GM21786 (cell line): Measurements from ENCODE around the gene MAP3K15.
A peak's percentile ranks its signal among the peaks of the same experiment; 100 is the strongest.

ENCODE experiments used
- ATAC-seq: cut with Tn5 transposase; IDR thresholded peaks from one replicate; pipeline ENCODE4 v1.9.1; 2021; ENCODE audit not compliant: unreplicated experiment

Gene MAP3K15

DNA sequence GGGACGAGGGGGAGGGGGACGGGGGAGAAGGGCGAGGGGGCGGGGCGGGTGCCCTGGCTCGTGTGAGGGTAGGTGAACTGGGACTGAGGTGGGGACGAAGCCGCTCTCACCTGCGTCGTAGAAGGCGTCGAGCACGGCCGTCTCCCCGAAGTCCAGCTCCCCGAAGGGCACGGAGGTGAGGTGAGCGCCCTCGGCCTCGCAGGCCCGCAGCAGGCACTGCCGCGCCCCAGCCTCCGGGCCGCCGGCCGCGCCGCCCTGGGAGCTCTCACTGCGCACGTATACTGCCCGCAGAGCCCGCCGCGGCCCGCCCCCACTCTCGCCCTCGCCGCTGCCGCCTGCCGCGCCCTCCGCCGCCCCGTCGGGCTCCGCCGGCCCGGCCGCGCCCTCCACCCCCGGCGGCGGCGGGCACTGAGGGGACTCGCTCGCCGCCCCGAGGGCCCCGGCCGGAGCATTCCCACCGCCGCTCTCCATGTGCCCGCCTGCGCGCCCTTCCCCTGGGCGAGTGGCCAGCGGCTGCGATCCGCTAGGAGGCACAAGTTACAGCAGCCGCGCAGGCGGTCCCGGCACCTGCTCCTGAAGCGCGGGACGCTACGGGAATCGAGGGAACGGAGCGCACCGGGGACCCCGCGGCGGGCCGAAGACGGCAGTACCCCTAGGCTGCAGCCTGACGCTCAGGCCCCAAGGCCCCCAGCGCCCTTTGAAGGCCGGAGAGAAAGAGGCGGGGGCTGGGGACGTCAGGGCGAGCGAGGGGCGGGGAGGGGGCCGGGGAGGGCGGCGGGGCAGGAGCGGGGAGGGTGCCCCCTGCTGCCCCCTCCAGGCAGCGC lies at the start of gene MAP3K15:
TSS of gene MAP3K15 (minus strand) at position 718 of the 824 bp plus-strand sequence. CDS start at position 471, 247 bp downstream.
- no peak for ATAC-seq

- ATAC-seq = no peak
Observed at GRCh38 chrX:19564606-19565005, 49.3 kb upstream of the MAP3K15 start.

GRCh38 chrX:19563746-19564145 lies 48.4 kb upstream of the MAP3K15 start:
- peak; percentile 41 for ATAC-seq

DNA sequence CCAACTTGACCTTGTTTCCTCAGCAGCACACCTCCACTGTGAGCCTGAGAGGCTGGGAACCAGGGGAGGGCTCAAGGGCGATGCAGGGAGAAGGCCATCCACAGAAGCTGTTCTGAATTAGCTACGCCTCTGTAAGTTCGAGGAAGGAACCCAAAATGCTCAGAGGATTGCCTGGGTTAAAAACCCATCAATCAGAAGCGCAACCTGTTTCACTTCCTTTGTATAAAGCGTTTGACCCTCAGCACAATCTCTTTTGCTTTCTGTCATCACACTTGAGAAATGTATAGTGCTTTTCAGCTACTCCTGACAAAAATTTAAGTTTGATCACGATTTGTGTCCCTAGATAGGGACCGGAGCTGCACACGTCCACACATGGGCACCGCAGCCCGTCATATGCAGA lies 48.0 kb upstream of the MAP3K15 start:
- ATAC-seq = peak; percentile 52

DNA sequence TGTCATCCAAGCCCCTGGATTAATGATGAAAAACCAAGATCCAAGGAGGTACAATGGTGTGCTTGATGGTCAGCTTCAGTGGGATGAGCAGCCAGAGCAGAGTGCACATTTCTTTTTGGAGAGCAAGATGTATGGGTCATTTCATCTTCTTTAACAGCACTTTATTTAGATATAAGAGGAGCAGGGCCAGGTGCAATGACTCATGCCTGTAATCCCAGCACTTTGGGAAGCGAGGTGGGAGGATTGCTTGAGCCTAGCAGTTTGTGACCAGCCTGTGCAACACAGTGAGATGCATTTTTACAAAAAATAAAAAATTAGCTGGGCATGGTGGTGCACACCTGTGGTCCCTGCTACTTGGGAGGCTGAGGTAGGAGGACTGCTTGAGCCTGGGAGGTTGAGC lies 45.3 kb upstream of the MAP3K15 start:
- no peak for ATAC-seq

- ATAC-seq = no peak
Observed at GRCh38 chrX:19557822-19558221, 42.5 kb upstream of the MAP3K15 start.

- no peak for ATAC-seq
Observed at GRCh38 chrX:19556202-19556601, 40.9 kb upstream of the MAP3K15 start.

DNA sequence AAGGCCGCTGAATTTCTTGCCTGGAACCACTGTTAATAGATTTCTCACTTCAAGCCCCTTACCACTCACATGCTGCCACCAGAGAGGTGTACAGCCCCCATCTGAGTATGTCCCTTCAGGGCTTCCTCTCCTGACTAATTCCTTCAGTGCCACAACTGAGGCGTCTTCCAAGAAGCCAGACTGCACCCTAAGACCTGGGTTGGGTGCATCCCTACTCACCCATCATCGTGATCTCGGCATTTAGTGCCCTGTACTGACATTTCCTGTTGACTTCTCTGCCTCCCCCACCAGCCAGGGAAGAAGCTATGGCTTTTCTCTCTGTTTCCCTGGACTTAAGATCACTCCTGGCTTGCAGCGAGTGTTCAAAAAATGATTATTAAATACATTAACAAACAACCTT lies 40.4 kb upstream of the MAP3K15 start:
- no peak for ATAC-seq

- ATAC-seq = no peak
Observed at GRCh38 chrX:19555236-19555635, 39.9 kb upstream of the MAP3K15 start.

- no peak for ATAC-seq
Observed at GRCh38 chrX:19554786-19555185, 39.5 kb upstream of the MAP3K15 start.

DNA sequence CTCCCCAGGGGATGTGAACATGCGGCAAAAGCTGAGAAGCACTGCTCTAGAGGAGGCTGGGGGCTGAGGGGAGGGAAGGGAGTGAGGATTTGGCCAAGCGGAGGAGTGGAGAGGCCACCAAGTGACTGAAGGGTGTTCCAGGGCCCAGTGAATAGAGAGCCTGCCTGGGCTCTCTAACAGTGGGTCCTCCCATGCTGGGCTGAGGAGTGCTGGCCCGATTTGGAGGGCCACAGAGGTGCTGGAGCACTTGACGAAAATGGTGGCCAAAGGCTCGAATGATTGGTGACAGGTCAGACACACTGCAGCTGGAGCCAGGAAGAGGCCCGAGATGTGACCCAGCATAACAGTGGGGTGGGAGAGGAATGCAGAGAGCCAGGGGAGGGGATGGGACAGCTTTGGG lies 37.5 kb upstream of the MAP3K15 start:
- no peak for ATAC-seq

- no peak for ATAC-seq
Observed at GRCh38 chrX:19549838-19550237, 34.5 kb upstream of the MAP3K15 start.

- ATAC-seq = no peak
Observed at GRCh38 chrX:19548934-19549333, 33.6 kb upstream of the MAP3K15 start.

GRCh38 chrX:19548279-19548678 lies 33.0 kb upstream of the MAP3K15 start:
- no peak for ATAC-seq

DNA sequence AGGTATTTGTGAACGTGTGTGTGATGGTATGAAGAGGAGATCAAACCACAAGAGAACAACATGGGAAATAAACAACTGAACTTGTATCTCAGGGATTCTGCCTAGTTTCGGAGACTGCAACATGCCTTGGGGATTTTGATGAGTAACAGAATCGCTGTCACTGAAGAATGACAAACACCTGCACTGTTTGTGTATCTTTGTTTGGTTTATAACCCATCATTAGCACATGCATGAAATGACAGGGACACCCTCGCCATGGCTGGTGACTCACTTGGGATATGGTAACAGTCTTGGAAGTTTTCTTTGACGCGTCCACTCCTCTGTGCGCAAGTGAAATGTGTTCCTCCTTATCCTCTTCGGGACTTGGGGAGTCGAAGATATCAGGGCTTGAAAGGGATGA lies 30.3 kb upstream of the MAP3K15 start:
- no peak for ATAC-seq

DNA sequence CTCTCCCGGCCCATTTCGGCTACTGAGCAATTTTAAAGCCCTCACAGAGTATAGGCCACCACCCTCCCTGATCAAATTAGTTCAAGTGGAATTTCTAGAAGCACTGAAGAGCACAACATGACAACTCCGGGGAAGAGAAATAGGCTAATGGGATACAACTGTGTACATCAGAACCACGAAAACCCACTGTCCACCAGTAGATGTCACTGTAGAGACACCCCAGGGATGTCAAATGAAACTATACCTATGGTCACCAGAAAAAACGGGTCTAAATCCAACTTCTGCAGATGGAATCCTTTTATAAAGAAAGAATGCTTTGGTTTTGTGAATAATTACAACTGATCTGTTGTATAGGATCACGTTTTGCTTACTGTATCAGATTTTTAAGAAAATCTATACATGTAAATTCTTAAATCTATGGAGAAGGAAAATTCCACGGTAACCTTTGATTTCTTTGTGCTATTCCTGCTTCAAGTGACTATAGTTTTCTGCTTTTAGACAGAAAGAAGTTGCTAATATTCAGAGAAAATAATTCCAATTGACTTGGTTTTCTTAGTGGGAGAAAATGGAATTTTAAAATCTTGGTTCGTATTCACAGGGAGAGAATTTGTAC lies 29.5 kb upstream of the MAP3K15 start:
- peak; percentile 53 for ATAC-seq

DNA sequence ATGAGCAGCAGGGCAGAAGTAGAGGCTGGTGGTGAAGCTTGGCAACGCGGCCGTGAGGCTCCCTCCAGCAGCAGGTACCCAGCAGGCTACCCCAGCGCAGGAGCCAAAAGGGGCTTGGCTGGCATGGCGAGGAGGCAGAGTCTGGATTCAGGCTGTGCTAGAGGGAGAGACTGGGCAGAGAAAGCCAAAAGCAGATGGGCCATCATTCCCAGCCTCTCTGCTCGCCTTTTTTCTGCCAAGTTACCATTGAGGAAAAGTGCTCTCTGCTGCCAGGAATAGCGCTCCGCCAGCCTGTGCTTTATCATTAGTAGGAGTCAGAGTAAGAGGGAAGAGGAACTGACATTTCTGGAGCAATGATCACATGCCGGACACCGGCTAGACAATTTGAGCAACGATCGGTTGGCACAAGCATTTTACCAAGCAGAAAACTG lies 28.7 kb upstream of the MAP3K15 start:
- no peak for ATAC-seq

GRCh38 chrX:19543020-19543715 lies 27.9 kb upstream of the MAP3K15 start:
- ATAC-seq = no peak

- no peak for ATAC-seq
Observed at GRCh38 chrX:19541931-19542330, 26.6 kb upstream of the MAP3K15 start.

DNA sequence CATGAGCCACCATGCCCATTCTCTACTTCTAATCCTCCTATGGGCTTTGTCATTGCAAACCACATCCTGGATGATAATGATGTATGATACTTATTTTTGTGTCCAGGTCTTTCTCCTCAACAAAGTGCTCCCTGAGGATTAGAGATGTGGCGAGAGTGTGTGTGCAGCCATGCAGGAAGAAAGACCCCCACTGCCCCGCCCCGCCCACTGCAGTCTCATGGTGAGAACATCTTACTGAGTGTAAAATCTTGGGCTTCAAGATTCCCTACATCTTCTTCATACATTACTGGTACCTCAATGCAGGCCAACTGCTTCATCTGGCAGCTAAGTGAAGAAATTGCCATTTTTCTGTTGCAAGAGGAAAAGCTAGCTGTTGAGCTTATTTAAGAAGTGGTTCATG lies 25.9 kb upstream of the MAP3K15 start:
- no peak for ATAC-seq

- no peak for ATAC-seq
Observed at GRCh38 chrX:19540076-19540475, 24.8 kb upstream of the MAP3K15 start.

DNA sequence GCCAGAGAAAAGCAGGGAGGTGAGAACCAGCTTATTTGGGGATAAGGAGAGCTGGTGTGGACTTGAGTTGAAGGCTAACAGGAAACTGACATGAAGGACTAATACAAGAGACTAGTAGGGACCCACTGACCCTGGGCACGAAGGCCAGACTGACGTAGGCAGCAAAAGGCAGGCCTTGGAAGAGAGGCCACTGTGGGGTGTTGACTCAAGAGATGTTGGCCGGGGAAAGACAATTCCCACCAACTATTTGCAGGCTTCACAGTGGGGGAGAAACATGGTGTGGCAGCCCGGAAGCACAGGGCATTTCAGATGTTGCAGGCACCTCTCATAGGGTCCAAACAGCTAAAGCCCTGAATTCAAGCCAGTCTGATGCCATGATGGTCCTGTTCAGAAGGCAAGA lies 24.4 kb upstream of the MAP3K15 start:
- no peak for ATAC-seq
